Neural cell (in vitro differentiated cells): ENCODE data around the gene APOM. TPM values are rescaled to one million over a fixed set of nuclear protein-coding genes. Genes with fewer than 3 reads are reported as not detected.
A peak's percentile ranks its signal among the peaks of the same experiment; 100 is the strongest.

Source experiments
- H2AFZ ChIP-seq: fragments of 200-600, 300-800 bp; sonication (generic), shearing (Covaris generic); 2 replicates; pipeline ENCODE4 v1.6.0; 2014; ENCODE audit warnings: low read depth, mild to moderate bottlenecking, antibody characterized with exemption, low read length, moderate library complexity
- H3F3A ChIP-seq: fragments of 200-600 bp; shearing (Covaris generic); 2 replicates; pipeline ENCODE4 v1.6.1; 2016; ENCODE audit warnings: mild to moderate bottlenecking, moderate library complexity, mixed read lengths, antibody characterized with exemption, low read length; ENCODE audit not compliant: insufficient read depth, poor library complexity, severe bottlenecking
- H3K27ac ChIP-seq: fragments of 200-600, 300-800 bp; sonication (generic), shearing (Covaris generic); 2 replicates; pipeline ENCODE4 v1.5.1; 2014; ENCODE audit warnings: mild to moderate bottlenecking, low read length, moderate library complexity
- H3K27me3 ChIP-seq: fragments of 300-800, 200-600 bp; sonication (generic), shearing (Covaris generic); 2 replicates; pipeline ENCODE4 v1.6.0; 2014; ENCODE audit warnings: mild to moderate bottlenecking, low read depth, low read length, moderate library complexity; ENCODE audit not compliant: insufficient read depth
- H3K36me3 ChIP-seq: fragments of 300-800, 200-600 bp; sonication (generic), shearing (Covaris generic); 2 replicates; pipeline ENCODE4 v1.5.1; 2014; ENCODE audit warnings: mild to moderate bottlenecking, antibody characterized with exemption, low read length, moderate library complexity; ENCODE audit not compliant: insufficient read depth
- H3K4me2 ChIP-seq: fragments of 300-800, 200-600 bp; sonication (generic), shearing (Covaris generic); 2 replicates; pipeline ENCODE4 v1.6.0; 2014; ENCODE audit warnings: mild to moderate bottlenecking, low read length
- H3K4me3 ChIP-seq: fragments of 300-800, 200-600 bp; sonication (generic), shearing (Covaris generic); 2 replicates; pipeline ENCODE4 v1.5.1; 2014; ENCODE audit warnings: mild to moderate bottlenecking, low read length, moderate library complexity
- H3K79me2 ChIP-seq: fragments of 200-600 bp; shearing (Covaris generic); replicated peaks from 2 replicates; pipeline ENCODE4 v1.6.0; 2014; ENCODE audit warnings: mild to moderate bottlenecking, low read length, moderate library complexity; ENCODE audit not compliant: insufficient read depth
- H3K9ac ChIP-seq: fragments of 300-800, 200-600 bp; sonication (generic), shearing (Covaris generic); 2 replicates; pipeline ENCODE4 v1.6.1; 2016; ENCODE audit warnings: mild to moderate bottlenecking, low read length, mixed read lengths
- H3K9me2 ChIP-seq: fragments of 200-600 bp; shearing (Covaris generic); 2 replicates; pipeline ENCODE4 v1.6.1; 2016; ENCODE audit warnings: mild to moderate bottlenecking, low read length, mixed read lengths; ENCODE audit not compliant: insufficient read depth
- H3K9me3 ChIP-seq: fragments of 200-600, 300-800 bp; sonication (generic), shearing (Covaris generic); 2 replicates; pipeline ENCODE4 v1.6.1; 2016; ENCODE audit warnings: mild to moderate bottlenecking, mixed run types, low read length, moderate library complexity, mixed read lengths
- H4K20me1 ChIP-seq: fragments of 200-600 bp; shearing (Covaris generic); 2 replicates; pipeline ENCODE4 v1.6.1; 2016; ENCODE audit warnings: mild to moderate bottlenecking, mixed run types; ENCODE audit not compliant: insufficient read depth
- CTCF ChIP-seq: fragments of 450-650 bp; IDR thresholded peaks from 2 replicates; pipeline ENCODE4 v1.5.1; 2014; ENCODE audit warnings: antibody characterized with exemption, mild to moderate bottlenecking, moderate library complexity; ENCODE audit not compliant: poor library complexity, severe bottlenecking
- EP300 ChIP-seq: fragments of 450-650 bp; conservative IDR thresholded peaks from 2 replicates; pipeline ENCODE4 v1.6.1; 2014; ENCODE audit warnings: antibody characterized with exemption, mild to moderate bottlenecking, moderate library complexity; ENCODE audit not compliant: poor library complexity, severe bottlenecking
- EZH2 ChIP-seq: fragments of 200-600, 300-800 bp; shearing (Covaris generic), sonication (generic); IDR thresholded peaks from 2 replicates; pipeline ENCODE4 v1.6.1; 2014; ENCODE audit warnings: antibody characterized with exemption, low read length, borderline replicate concordance, mild to moderate bottlenecking; ENCODE audit not compliant: insufficient read depth, poor library complexity, severe bottlenecking
- MXI1 ChIP-seq: fragments of 450-650 bp; conservative IDR thresholded peaks from 2 replicates; pipeline ENCODE4 v1.6.1; 2014; ENCODE audit warnings: antibody characterized with exemption, mild to moderate bottlenecking; ENCODE audit not compliant: poor library complexity, severe bottlenecking
- POLR2AphosphoS5 ChIP-seq: IDR thresholded peaks from 2 replicates; pipeline ENCODE4 v1.6.1; 2012
- RAD21 ChIP-seq: fragments of 450-650 bp; conservative IDR thresholded peaks from 2 replicates; pipeline ENCODE4 v1.6.1; 2014; ENCODE audit warnings: antibody characterized with exemption, mild to moderate bottlenecking, moderate library complexity
- REST ChIP-seq: IDR thresholded peaks from 2 replicates; pipeline ENCODE4 v1.6.1; 2012; ENCODE audit warnings: borderline replicate concordance
- SMC3 ChIP-seq: fragments of 450-650 bp; conservative IDR thresholded peaks from 2 replicates; pipeline ENCODE4 v1.6.1; 2014; ENCODE audit warnings: antibody characterized with exemption, mild to moderate bottlenecking, moderate library complexity; ENCODE audit not compliant: poor library complexity
- TAF1 ChIP-seq: IDR thresholded peaks from 2 replicates; pipeline ENCODE4 v1.6.1; 2012; ENCODE audit warnings: low read depth
- polyA plus RNA-seq: library from polyadenylated mRNA; depleted of rRNA; stranded (reverse); fragments of >200 nt; gene quantifications from 2 replicates; pipeline ENCODE4 v1.2.3, GENCODE V29; 2014

Gene APOM
- polyA plus RNA-seq, 1 donor from 2014 or later: 4.4 TPM

- peak overlapping the region; percentile 84 for H3K4me3 ChIP-seq
Observed at GRCh38 chr6:31701666-31702404, 46.1 kb downstream of the APOM start.

GRCh38 chr6:31702405-31702818 is 46.7 kb downstream of the APOM start:
- no peaks in the 10 kb centered on the region for H3F3A ChIP-seq
- H2AFZ ChIP-seq: peak overlapping the region; percentile 88
- no peaks in the 10 kb centered on the region for H3K27me3 ChIP-seq
- no peaks in the 10 kb centered on the region for H3K9me2 ChIP-seq
- H3K9ac ChIP-seq: peak overlapping the region; percentile 93
- no peaks in the 10 kb centered on the region for H3K9me3 ChIP-seq
- peak overlapping the region; percentile 96 for H3K4me2 ChIP-seq
- peaks cover 26% of the 10 kb centered on the region for H3K79me2 ChIP-seq
- peak overlapping the region; percentile 84 for H3K4me3 ChIP-seq
- TF ChIP-seq MXI1 (no peak), RAD21 (no peak), POLR2AphosphoS5 (no peak), EP300 (no peak), CTCF (no peak), EZH2 (no peak), SMC3 (no peak), REST (no peak), TAF1 (no peak)
- peak overlapping the region; percentile 95 for H3K27ac ChIP-seq
- no peaks in the 10 kb centered on the region for H3K36me3 ChIP-seq
- no peaks in the 10 kb centered on the region for H4K20me1 ChIP-seq

More at GRCh38 chr6:31701666-31702404, 46.1 kb downstream of the APOM start:
- Histone ChIP-seq H3K9ac (peak overlapping the region; percentile 93), H3K79me2 (peaks cover 26% of the 10 kb centered on the region), H3K4me2 (peak overlapping the region; percentile 96), H3K9me3 (no peaks in the 10 kb centered on the region), H3K27me3 (no peaks in the 10 kb centered on the region), H2AFZ (peak overlapping the region; percentile 88), H3F3A (no peaks in the 10 kb centered on the region), H3K27ac (peak overlapping the region; percentile 95), H3K36me3 (no peaks in the 10 kb centered on the region), H3K9me2 (no peaks in the 10 kb centered on the region), H4K20me1 (no peaks in the 10 kb centered on the region)
- TF ChIP-seq REST (no peak), EZH2 (no peak)
